ENCODE data around the gene ACER2.

The ACER2 gene

DNA sequence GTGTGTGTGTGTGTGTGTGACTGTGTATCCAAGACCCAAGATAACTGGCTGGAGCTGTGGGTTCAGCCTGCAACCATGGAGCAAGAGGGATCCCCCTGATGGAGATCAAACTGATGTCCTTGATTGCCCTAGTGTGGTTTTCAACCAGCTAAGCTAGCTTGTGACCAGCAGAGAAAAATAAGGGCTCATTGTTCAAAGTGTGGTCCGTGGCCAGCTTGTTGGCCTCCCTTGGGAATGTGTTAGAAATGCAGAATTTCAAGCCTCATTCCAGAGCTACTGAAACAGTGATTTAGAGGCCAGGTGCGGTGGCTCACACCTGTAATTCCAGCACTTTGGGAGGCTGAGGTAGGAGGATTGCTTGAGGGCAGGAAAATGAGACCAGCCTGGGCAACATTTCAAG lies 79.9 kb downstream of the ACER2 start:
- Histone ChIP-seq H3K9me3 (ENCODE audit: low read length) (no peaks in the 10 kb centered on the region), H3K27me3 (ENCODE audit: insufficient read depth, low read length) (peaks cover 3% of the 10 kb centered on the region), H3K4me1 (ENCODE audit: insufficient read depth, low read length) (no peaks in the 10 kb centered on the region), H2AFZ (ENCODE audit: low read depth, low read length) (no peak overlapping the region), H3K4me3 (ENCODE audit: low read length) (no peak overlapping the region), H3K36me3 (ENCODE audit: insufficient read depth, low read length) (no peaks in the 10 kb centered on the region)

DNA sequence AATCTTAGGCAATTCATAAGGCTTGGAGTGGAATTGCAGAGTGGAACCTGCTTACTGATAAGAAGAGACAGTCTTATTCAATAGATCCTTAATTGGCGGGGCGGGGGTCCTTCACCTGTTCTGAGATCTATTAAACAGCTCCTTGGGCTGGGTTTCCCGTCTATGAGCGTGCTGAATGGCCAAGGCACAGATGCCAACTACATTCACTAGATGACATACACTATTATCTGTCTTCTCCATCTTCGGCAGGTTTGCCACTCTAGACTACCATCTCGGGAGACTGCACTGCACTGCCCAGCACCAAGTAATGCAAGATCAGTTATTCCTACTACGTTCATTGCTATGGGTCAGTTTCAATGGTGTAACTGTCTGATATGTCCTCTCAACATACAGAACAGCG lies 81.5 kb downstream of the ACER2 start:
- no peak overlapping the region for H3K4me3 ChIP-seq (ENCODE audit: low read length)
- H2AFZ ChIP-seq (ENCODE audit: low read depth, low read length) = no peak overlapping the region
- no peaks in the 10 kb centered on the region for H3K4me1 ChIP-seq (ENCODE audit: insufficient read depth, low read length)
- H3K9me3 ChIP-seq (ENCODE audit: low read length) = no peaks in the 10 kb centered on the region
- no peaks in the 10 kb centered on the region for H3K36me3 ChIP-seq (ENCODE audit: insufficient read depth, low read length)
- peaks cover 3% of the 10 kb centered on the region for H3K27me3 ChIP-seq (ENCODE audit: insufficient read depth, low read length)

DNA sequence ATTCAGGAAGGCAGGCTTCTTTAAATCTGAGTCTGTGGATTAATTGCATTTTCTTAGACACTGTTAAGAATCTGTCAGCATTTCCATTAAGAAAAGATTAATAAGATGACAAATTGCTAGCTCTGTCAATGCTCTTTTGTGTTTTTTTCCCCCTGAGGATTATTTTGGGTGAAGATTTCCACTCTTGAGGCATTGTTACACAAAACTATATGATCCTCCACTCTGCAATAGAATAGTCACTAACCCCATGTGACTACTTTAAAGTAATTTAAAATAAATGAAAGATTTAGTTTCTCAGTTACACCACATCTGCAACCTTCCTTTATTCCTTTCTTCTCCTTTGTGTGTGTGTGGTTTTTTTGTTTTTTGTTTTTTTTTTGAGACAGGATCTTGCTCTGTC lies 82.0 kb downstream of the ACER2 start:
- no peak overlapping the region for H3K4me3 ChIP-seq (ENCODE audit: low read length)
- no peaks in the 10 kb centered on the region for H3K36me3 ChIP-seq (ENCODE audit: insufficient read depth, low read length)
- no peaks in the 10 kb centered on the region for H3K4me1 ChIP-seq (ENCODE audit: insufficient read depth, low read length)
- H2AFZ ChIP-seq (ENCODE audit: low read depth, low read length) = no peak overlapping the region
- H3K9me3 ChIP-seq (ENCODE audit: low read length) = no peaks in the 10 kb centered on the region
- peaks cover 3% of the 10 kb centered on the region for H3K27me3 ChIP-seq (ENCODE audit: insufficient read depth, low read length)

DNA sequence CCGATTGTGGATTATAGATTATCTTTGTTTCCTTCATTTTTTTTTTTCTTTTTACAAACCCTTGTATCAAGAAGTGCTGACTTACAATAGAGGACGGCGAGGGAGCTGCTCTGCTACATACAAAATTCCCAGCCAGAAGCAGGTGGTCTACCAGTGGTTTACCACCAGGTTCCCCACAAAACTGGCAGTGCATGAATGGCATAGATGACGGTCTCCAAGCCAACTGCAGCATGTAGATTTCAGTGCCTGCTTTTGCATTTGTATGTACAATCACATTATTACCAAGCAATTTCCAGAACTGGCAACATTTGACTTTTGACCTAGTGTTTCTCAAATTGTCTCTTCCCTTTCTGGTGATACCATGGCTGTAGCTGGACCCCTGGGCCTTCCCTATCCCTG lies 84.0 kb downstream of the ACER2 start:
- Histone ChIP-seq H3K9me3 (ENCODE audit: low read length) (no peaks in the 10 kb centered on the region), H3K4me3 (ENCODE audit: low read length) (no peak overlapping the region), H3K4me1 (ENCODE audit: insufficient read depth, low read length) (no peaks in the 10 kb centered on the region), H3K27me3 (ENCODE audit: insufficient read depth, low read length) (peaks cover 3% of the 10 kb centered on the region), H2AFZ (ENCODE audit: low read depth, low read length) (no peak overlapping the region), H3K36me3 (ENCODE audit: insufficient read depth, low read length) (no peaks in the 10 kb centered on the region)

DNA sequence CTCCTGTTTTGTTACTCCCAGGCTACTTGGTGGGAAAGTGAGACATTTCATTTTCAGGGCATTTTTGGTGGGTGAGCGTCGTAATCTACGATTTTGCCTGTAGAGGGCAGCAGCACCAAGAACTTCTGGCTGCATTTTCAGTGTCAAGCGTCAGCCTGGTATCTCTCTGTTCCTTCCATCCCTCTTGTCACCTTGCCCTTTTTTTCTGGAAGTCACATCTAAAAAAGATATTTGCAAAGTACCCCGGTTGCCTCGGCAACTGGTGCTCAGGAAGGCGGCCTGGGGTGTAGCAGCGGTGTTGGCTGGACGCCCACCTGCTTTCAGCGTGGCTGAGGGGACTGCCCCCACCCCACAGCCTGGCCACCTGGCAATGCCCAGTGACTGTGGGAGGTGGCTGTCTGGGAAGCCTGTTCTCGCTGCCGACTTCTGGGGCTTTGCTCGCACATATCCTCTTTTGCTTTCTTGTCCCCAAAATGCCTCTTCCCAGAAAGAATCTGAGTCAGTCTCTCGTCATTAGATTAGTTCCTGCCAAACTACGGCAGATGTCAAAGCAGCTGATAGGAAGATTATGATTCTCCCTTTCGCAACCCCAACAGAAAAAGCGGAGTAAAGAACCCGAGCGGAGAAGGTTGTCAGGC lies 84.5 kb downstream of the ACER2 start:
- Histone ChIP-seq H3K9me3 (ENCODE audit: low read length) (no peaks in the 10 kb centered on the region), H3K36me3 (ENCODE audit: insufficient read depth, low read length) (no peaks in the 10 kb centered on the region), H3K4me3 (ENCODE audit: low read length) (no peak overlapping the region), H2AFZ (ENCODE audit: low read depth, low read length) (no peak overlapping the region), H3K27me3 (ENCODE audit: insufficient read depth, low read length) (peaks cover 3% of the 10 kb centered on the region), H3K4me1 (ENCODE audit: insufficient read depth, low read length) (no peaks in the 10 kb centered on the region)

DNA sequence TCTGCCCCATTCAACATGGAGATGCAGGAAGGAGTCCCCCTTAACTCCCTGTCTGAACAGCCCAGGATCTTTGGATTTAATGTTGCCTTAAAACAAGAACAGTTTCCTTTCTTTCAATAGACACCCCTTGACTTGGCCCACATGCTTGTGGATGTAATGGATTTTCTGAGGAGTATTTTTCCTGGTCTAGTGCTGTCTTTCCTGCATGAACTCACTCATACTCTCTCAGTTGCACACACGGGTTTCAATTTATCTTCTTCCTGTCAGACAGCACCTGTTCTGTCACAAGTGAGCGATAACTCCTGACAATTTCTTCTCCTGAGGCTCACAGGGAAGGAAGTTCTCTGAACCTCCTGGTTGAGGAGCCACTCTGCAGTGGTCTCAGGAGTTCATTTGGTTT lies 85.1 kb downstream of the ACER2 start:
- Histone ChIP-seq H3K27me3 (ENCODE audit: insufficient read depth, low read length) (peaks cover 3% of the 10 kb centered on the region), H3K4me3 (ENCODE audit: low read length) (no peak overlapping the region), H3K9me3 (ENCODE audit: low read length) (no peaks in the 10 kb centered on the region), H2AFZ (ENCODE audit: low read depth, low read length) (no peak overlapping the region), H3K4me1 (ENCODE audit: insufficient read depth, low read length) (no peaks in the 10 kb centered on the region), H3K36me3 (ENCODE audit: insufficient read depth, low read length) (no peaks in the 10 kb centered on the region)

DNA sequence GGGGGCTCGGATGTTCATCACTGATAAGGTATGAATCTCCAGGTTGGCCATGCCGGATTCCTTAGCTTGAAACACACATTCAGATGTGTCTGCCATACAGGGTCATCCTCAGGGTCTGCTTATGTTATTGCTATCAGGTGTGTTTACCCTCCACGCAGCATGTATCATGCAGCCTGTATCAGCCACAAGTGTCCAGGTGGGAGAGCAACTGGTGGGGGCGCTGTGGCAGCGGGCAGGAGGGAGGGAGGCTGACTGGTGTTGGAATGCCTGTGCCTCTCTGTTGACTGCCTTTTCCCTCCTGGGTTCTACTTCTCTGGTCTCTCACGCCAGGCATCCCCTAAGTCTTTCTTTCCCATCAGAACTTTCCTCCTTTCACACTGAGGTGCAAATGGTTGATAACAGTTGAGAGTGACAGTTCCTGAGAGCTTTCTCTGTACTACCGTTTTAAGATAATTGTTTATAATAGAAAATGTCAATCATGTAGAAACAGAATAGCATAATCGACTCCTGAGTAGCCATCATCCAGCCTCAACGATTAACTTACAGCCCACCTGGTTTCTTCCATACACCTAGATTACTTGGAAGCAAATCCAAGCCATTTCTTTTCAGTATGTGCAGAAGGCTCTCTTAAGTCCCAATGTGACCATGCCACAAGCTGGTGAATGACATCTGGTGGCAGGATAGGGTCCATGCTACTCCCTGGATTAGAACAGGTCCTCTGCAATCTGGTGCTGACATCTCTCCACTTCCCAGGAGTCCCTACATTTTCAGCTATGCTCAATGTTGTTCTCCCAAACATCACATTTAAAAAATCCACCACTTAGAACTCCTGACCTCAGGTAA lies 86.6 kb downstream of the ACER2 start:
- Histone ChIP-seq H3K4me1 (ENCODE audit: insufficient read depth, low read length) (no peaks in the 10 kb centered on the region), H3K36me3 (ENCODE audit: insufficient read depth, low read length) (no peaks in the 10 kb centered on the region)

DNA sequence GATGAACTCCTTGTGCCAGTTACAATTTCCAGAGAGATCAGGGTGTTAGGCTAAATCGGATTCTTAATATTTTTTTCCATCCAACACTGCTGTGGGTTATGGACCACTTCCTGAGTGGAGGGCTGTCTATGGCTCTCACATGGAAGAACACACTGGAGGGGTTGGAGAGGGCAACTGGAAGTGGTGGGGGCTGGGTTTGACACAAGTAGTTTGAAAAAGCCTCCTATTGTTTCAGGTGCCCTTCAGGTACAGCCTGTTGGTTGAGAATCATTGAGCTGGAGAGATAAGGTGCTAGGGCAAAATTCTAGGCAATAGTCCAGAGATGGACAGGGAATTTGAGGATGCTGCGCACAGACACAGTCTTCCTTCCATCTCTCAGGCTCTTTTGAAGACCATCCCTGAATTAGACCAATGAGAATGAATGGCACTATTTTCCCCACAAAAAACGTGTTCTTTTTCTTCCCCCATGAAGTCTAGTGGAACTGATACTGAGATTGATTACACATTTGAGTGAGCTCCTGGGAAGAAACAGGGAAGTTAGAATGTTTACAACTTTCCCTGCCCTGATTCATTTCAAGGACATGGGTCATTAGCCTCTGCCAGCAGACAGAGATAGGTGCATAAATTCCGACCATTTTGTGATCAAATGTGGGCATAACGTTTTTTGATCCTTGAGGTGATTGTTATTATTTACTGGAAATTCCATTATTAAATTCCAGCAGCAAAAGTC lies 87.7 kb downstream of the ACER2 start:
- no peaks in the 10 kb centered on the region for H3K27me3 ChIP-seq (ENCODE audit: insufficient read depth, low read length)
- no peaks in the 10 kb centered on the region for H3K36me3 ChIP-seq (ENCODE audit: insufficient read depth, low read length)
- H3K4me3 ChIP-seq (ENCODE audit: low read length) = no peak overlapping the region
- no peak overlapping the region for H2AFZ ChIP-seq (ENCODE audit: low read depth, low read length)
- H3K4me1 ChIP-seq (ENCODE audit: insufficient read depth, low read length) = no peaks in the 10 kb centered on the region
- no peaks in the 10 kb centered on the region for H3K9me3 ChIP-seq (ENCODE audit: low read length)

More for the DNA sequence above, 86.6 kb downstream of the ACER2 start:
- no peak overlapping the region for H2AFZ ChIP-seq (ENCODE audit: low read depth, low read length)
- H3K27me3 ChIP-seq (ENCODE audit: insufficient read depth, low read length) = no peaks in the 10 kb centered on the region
- H3K4me3 ChIP-seq (ENCODE audit: low read length) = no peak overlapping the region
- no peaks in the 10 kb centered on the region for H3K9me3 ChIP-seq (ENCODE audit: low read length)

DNA sequence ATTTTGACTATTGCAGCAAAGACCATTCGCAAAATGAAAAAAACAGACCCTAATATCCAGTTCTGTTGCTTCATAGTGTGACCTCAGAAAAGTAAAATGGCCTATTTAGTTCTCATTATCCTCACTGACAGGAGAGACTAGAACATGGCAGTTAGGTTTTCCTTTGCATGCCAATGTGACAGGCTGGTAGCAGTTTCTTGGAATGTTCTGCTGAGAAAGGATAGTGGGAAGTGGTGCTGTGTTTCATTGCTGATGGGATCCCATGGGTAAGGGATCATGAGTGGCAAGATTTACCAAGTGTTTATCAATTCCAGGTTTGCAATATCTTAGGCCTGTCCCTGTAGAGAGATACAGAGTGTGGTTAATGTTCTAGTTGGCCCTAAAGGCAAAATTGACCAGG lies 88.5 kb downstream of the ACER2 start:
- H3K27me3 ChIP-seq (ENCODE audit: insufficient read depth, low read length) = no peaks in the 10 kb centered on the region
- no peaks in the 10 kb centered on the region for H3K4me1 ChIP-seq (ENCODE audit: insufficient read depth, low read length)
- no peak overlapping the region for H2AFZ ChIP-seq (ENCODE audit: low read depth, low read length)
- no peaks in the 10 kb centered on the region for H3K9me3 ChIP-seq (ENCODE audit: low read length)
- no peaks in the 10 kb centered on the region for H3K36me3 ChIP-seq (ENCODE audit: insufficient read depth, low read length)
- no peak overlapping the region for H3K4me3 ChIP-seq (ENCODE audit: low read length)

DNA sequence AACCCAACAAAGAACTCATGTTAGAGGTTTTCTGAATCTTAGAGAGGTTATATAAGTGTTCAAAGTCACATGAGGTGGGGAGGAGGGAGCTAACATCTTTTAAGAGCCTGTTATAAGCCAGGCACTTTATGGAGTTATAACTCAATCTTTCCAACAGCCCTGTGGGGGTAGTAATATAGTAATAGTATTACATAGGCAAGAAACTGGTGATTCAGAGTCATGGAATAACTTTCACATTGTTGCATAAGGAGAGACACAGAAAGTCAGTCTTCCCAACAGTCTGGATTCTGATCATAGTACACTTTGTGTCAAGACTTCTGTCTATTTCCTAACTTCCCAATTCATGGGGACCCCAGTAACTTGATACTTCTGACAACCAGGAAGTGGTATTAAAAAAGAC lies 89.2 kb downstream of the ACER2 start:
- Histone ChIP-seq H3K27me3 (ENCODE audit: insufficient read depth, low read length) (no peaks in the 10 kb centered on the region), H2AFZ (ENCODE audit: low read depth, low read length) (no peak overlapping the region), H3K4me3 (ENCODE audit: low read length) (no peak overlapping the region), H3K9me3 (ENCODE audit: low read length) (no peaks in the 10 kb centered on the region), H3K4me1 (ENCODE audit: insufficient read depth, low read length) (no peaks in the 10 kb centered on the region), H3K36me3 (ENCODE audit: insufficient read depth, low read length) (no peaks in the 10 kb centered on the region)

All from neuron (in vitro differentiated cells).